ENCODE data around the gene IDH2.
A peak's percentile ranks its signal among the peaks of the same experiment; 100 is the strongest.

Gene IDH2

GRCh38 chr15:90062973-90063769, 39.1 kb downstream of the IDH2 start:
- no peak for DNase-seq

- DNase-seq, result peak; percentile 46
Observed at GRCh38 chr15:90062462-90062932, 39.8 kb downstream of the IDH2 start.

DNA sequence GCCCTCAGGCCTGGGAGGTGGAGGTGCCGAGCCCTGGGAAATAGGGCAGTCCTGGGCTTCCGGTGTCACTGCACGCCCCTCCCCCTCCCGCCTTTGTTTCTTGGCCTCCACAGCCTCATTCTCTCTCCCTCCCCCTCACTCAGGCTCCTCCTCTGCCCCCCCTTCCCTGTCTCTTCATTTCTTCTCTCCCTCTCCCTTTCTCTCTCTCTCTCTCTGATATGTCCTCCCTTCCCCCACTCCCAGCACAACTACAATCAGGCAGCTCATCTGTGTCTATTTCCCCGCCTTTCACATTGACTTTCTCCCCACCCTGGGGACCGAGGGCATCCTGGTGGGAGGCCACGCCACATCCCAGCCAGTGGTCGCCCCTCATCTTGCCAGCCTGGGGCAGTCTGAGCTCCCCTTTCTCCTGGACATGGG, 40.2 kb downstream of the IDH2 start:
- no peak for DNase-seq

GRCh38 chr15:90060797-90061196, 41.5 kb downstream of the IDH2 start:
- DNase-seq, result no peak

GRCh38 chr15:90059208-90059985, 42.9 kb downstream of the IDH2 start:
- DNase-seq, result no peak

DNA sequence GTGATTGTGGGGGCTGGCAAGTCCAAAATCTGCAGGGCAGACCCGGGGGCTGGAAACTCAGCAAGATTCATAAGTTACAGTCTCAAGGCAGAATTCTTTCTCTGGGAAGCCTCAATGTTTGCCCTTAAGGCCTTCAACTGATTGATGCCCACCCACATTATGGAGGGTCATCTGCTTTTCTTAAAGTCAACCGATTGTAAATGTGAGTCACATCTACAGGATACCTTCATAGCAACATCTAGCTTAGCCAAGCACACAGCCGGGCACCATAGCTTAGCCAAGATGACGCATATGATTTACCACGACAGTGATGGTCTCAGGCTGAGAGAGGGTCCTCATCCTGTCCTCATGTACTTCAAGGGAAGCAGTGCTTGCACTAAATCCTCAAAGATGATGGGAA, 43.5 kb downstream of the IDH2 start:
- no peak for DNase-seq

- no peak for DNase-seq
Observed at GRCh38 chr15:90058308-90058707, 44.0 kb downstream of the IDH2 start.

- no peak for DNase-seq
Observed at GRCh38 chr15:90056529-90056928, 45.7 kb downstream of the IDH2 start.

GRCh38 chr15:90055182-90055581, 47.1 kb downstream of the IDH2 start:
- no peak for DNase-seq

DNA sequence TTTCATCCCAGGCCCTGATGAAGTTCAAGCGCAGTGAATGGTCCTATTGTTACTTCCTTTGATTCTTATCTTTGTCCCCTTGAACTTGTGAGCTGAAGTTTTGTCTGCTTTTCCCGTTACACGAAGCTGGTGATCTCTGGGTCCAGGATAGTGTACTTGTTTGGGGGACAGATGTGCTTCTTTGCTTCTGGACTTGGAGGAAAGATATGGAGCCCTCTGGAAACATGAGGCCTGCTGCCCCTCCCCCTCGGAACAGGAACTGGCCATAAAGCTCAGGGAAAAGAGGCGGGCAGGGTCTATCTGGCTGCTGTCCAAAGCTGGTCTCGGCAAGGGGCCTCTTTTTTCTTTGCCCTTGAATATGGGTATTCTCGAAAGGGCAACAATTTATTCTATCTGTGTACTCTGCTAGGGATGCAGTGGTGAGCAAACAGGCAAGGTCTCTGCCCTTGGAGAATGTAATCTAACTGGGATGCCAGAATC, 47.6 kb downstream of the IDH2 start:
- DNase-seq, result no peak

DNA sequence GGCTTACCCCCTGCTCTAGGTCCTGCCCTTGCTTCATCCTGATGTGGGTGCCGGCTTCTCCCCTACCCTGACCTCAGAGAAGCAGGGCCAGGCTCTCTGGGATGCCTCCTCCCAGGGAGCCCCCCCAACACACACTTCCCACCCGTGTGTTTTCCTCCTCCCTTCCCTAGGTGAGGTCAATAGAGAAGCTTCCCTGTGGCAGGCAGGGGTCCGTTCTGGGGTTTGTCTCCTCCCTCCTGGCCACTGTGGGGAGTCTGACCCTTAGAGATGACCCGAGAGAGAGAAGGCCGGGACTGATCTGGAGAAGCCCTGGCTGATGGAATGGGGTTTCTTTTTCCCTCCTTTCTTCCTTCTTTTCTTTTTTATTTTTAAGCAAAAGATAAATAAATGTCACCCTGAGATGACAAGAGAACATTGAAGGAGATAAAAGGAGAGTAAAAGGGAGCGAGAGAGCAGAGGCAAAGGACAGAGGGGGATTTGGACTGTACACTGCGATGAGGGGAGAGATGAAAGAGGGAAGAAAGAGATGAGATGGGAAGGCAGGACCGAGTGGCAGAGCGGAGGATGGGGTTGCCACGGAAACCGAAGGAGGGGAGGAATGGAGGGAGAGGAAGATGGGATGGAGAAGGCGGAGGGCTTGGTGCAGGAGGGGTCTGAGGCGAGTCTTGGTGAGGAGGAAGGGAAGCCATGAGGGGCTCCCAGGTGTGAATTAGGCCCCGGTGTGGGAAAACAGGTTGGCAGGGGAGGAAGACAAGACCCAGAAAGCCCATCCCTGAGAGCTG, 48.4 kb downstream of the IDH2 start:
- no peak for DNase-seq

GRCh38 chr15:90051874-90052273, 50.4 kb downstream of the IDH2 start:
- no peak for DNase-seq

- no peak for DNase-seq
Observed at GRCh38 chr15:90049666-90050604, 52.3 kb downstream of the IDH2 start.

DNA sequence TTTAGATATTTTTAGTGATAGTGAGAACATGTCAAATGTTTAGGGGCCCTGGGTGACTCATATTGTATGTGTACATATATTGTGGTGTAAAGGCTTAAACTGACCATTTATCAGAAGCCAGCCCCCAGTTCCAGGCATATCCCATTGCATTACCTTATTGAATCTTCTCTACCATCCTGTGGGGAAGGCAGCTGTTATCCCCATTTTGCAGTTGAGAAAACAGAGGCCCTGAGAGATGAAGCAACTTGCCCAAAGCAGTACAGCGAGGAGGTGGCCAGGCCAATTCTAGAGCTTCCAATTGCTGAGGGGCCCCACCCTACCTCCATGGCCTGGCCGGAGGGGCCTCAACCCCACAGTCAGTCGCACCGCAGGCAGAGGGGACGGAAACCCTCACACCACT, 53.2 kb downstream of the IDH2 start:
- DNase-seq, result no peak

GRCh38 chr15:90047956-90048575, 54.2 kb downstream of the IDH2 start:
- no peak for DNase-seq

DNA sequence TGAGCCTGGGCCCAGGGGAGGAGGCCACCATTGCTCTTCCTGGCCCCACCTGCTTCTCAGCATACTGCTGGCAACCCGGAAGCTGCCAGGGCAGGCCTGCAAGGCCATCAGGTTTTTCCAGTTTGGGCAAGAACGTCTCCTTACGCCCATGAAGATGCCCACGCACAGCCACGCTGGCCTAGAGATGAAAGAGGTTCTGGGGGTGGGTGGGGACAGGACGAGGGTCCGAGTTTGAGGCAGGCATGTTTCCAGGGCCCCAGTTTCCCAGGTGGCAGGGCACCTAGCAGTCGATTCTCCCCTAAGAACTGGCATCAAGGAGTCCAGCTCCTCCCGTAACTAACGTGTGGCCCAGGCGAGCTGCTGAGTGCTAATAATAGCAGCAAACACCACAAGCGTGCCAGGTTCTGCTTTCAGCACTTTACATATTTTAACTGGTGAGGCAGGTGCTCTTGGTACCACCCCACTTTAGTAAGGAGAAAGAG, 55.3 kb downstream of the IDH2 start:
- DNase-seq, result peak; percentile 40

DNA sequence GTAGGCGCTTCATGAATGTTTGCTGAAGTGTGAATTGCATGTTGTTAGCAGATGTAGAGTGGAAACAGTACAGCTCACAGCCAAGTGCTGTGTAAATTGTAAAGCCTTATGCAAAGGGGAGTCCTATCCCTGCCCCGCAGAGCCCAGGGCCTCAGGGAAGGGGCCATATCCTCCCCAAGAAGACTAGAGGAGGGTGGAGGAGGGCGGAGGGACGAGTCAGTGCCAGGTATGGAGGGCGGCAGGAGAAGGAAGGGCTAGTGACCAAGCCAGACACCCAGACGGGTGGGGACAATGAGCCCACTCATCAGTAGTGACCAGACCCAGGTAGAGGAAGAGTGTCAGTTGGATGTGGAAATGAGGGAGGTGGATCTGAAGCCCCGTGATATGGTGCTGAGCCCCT, 56.0 kb downstream of the IDH2 start:
- no peak for DNase-seq

DNA sequence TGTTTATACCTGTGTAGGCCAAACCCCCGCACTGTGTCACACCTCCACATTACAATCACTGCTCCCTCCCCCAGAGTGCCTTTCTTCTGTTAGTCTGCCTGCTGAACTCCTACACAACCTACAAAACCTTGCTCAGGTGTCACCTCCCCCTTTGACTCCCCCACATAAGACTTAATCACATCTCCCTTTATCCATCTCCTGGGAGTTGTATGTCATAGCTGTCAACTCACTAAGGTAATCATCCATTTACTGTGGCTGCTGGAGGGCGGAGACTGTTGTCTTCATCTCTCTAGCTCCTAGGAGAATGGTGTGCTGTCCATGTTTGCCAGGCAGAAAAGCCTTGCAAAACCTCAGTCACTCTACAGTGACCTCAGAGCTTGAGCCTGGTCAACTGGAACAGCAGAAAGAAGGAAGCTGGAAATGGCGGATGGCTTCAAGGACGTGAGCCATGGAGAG, 57.3 kb downstream of the IDH2 start:
- no peak for DNase-seq

- no peak for DNase-seq
Observed at GRCh38 chr15:90044191-90044590, 58.1 kb downstream of the IDH2 start.

DNA sequence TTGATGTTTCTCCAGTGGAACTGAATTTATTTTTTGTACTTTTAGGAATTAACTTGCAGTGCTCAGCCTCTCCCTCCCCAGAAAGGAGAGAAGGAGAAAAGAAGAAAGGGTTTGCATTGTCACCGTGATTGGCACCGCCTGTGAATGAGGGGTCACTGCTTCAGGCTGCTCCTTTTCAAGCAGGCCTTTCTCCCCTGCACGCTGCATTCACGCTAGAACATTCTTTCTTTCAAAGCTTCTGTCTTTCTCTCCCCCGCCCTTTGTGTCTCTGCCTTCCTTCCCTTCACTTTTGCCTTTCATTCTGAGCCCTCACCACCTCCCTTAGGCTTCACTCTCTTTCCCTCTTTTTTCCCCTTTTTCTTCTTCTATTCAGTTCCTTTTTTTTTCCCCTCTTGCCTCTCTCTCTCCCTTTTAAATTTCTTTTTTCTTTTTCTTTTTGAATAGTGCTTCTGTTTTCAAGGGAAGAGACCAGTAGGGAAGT, 58.7 kb downstream of the IDH2 start:
- DNase-seq, result no peak

All from NCI-H1436 treated with DMSO at 0.1 percent for 48 hours (cell line).